PFSK-1 (cell line): ENCODE data around the gene MBNL3.

Experiments used
- POLR2AphosphoS5 ChIP-seq: IDR thresholded peaks from 2 replicates; pipeline ENCODE4 v1.6.1; 2012; ENCODE audit warnings: low read depth, mild to moderate bottlenecking, control low read depth, low read length, moderate library complexity
- TF ChIP-seq, protein P1 (sequence below), 2 experiments: IDR thresholded peaks; 2 replicates each; pipeline versions ENCODE4 v1.6.1 to v1.8.0; 2011 to 2012; ENCODE audit warnings: low read depth in 2 of 2, low read length in 2 of 2, control low read depth in 1 of 2, inconsistent platforms in 1 of 2, mild to moderate bottlenecking in 1 of 2, moderate library complexity in 1 of 2; ENCODE audit not compliant: insufficient read depth in 1 of 2

DNA sequence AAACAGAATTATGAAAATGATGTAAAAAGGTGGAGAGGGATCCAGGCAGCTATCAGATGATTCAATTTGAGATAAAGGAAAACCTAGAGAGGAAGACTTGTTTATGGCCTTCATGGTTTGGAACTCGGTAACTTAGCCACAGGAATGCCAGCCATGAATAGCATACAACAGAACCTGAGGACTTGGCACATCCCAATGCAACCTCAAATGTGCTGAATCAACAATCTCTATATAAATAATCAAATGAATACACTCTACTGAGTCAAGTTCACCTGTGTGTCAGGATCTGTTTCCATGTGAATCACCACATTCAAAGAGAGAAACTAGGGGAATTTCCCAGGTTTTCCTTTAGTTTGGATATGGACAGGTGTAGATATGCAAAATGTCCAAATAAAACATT, 86.9 kb downstream of the MBNL3 start:
- no peak for TF ChIP-seq POLR2AphosphoS5
- TF ChIP-seq, protein P1, sequence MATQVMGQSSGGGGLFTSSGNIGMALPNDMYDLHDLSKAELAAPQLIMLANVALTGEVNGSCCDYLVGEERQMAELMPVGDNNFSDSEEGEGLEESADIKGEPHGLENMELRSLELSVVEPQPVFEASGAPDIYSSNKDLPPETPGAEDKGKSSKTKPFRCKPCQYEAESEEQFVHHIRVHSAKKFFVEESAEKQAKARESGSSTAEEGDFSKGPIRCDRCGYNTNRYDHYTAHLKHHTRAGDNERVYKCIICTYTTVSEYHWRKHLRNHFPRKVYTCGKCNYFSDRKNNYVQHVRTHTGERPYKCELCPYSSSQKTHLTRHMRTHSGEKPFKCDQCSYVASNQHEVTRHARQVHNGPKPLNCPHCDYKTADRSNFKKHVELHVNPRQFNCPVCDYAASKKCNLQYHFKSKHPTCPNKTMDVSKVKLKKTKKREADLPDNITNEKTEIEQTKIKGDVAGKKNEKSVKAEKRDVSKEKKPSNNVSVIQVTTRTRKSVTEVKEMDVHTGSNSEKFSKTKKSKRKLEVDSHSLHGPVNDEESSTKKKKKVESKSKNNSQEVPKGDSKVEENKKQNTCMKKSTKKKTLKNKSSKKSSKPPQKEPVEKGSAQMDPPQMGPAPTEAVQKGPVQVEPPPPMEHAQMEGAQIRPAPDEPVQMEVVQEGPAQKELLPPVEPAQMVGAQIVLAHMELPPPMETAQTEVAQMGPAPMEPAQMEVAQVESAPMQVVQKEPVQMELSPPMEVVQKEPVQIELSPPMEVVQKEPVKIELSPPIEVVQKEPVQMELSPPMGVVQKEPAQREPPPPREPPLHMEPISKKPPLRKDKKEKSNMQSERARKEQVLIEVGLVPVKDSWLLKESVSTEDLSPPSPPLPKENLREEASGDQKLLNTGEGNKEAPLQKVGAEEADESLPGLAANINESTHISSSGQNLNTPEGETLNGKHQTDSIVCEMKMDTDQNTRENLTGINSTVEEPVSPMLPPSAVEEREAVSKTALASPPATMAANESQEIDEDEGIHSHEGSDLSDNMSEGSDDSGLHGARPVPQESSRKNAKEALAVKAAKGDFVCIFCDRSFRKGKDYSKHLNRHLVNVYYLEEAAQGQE (IDR thresholded peaks at IDR 0.05; ENCODE audit: insufficient read depth in 1 of 2, low read depth in 2 of 2, low read length in 2 of 2): no peak
